Ishikawa (cell line): ENCODE measurements around the gene SLC25A47.

Experiments used
- CEBPB ChIP-seq: IDR thresholded peaks from 2 replicates; pipeline ENCODE4 v1.6.1; 2012
- CREB1 ChIP-seq: IDR thresholded peaks from 2 replicates; pipeline ENCODE4 v1.6.1; 2012; ENCODE audit warnings: low read depth
- EGR1 ChIP-seq: IDR thresholded peaks from 2 replicates; pipeline ENCODE4 v1.6.1; 2012
- EP300 ChIP-seq: IDR thresholded peaks from 2 replicates; pipeline ENCODE4 v1.6.1; 2012; ENCODE audit warnings: borderline replicate concordance
- FOXM1 ChIP-seq: IDR thresholded peaks from 2 replicates; pipeline ENCODE4 v1.6.1; 2012; ENCODE audit warnings: low read depth, borderline replicate concordance
- REST ChIP-seq: IDR thresholded peaks from 2 replicates; pipeline ENCODE4 v1.6.1; 2012; ENCODE audit warnings: low read depth, mild to moderate bottlenecking
- TAF1 ChIP-seq: IDR thresholded peaks from 2 replicates; pipeline ENCODE4 v1.6.1; 2012; ENCODE audit warnings: low read depth, mild to moderate bottlenecking
- YY1 ChIP-seq: IDR thresholded peaks from 2 replicates; pipeline ENCODE4 v1.6.1; 2012; ENCODE audit warnings: low read depth
- ZBTB7A ChIP-seq: IDR thresholded peaks from 2 replicates; pipeline ENCODE4 v1.6.1; 2012; ENCODE audit warnings: low read depth

- TF ChIP-seq YY1 (no peak), EP300 (no peak), ZBTB7A (no peak), REST (no peak), CEBPB (no peak), CREB1 (no peak), EGR1 (no peak), FOXM1 (no peak), TAF1 (no peak)
Observed at GRCh38 chr14:100340423-100340813, 17.3 kb downstream of the SLC25A47 start.
